H9 (cell line): ENCODE data around the gene POLR1D. TPM values are rescaled to one million over a fixed set of nuclear protein-coding genes. Genes with fewer than 3 reads are reported as not detected.

ENCODE experiments used
- DNase-seq: peaks from one replicate; pipeline ENCODE4 v3.0.0-alpha.2; 2017
- H2AFZ ChIP-seq: one replicate; pipeline ENCODE4 v1.6.1; 2013; ENCODE audit warnings: mild to moderate bottlenecking, low read length, control low read depth, moderate library complexity
- H2AK5ac ChIP-seq: 2 replicates; pipeline ENCODE4 v1.6.1; 2013; ENCODE audit warnings: low read length, control low read depth, mixed read lengths; ENCODE audit not compliant: insufficient read length
- H2BK120ac ChIP-seq: one replicate; pipeline ENCODE4 v1.6.1; 2013; ENCODE audit warnings: low read depth, mild to moderate bottlenecking, low read length, control low read depth, inconsistent platforms; ENCODE audit not compliant: poor library complexity, severe bottlenecking
- H2BK12ac ChIP-seq: 2 replicates; pipeline ENCODE4 v1.6.1; 2013; ENCODE audit warnings: low read length, control low read depth, mixed read lengths, low read depth; ENCODE audit not compliant: insufficient read length
- H2BK15ac ChIP-seq: 2 replicates; pipeline ENCODE4 v1.6.1; 2013; ENCODE audit warnings: low read depth, low read length, control low read depth
- H2BK20ac ChIP-seq: one replicate; pipeline ENCODE4 v1.6.1; 2013; ENCODE audit warnings: low read depth, mild to moderate bottlenecking, low read length, control low read depth, inconsistent platforms; ENCODE audit not compliant: poor library complexity, severe bottlenecking
- H2BK5ac ChIP-seq: 2 replicates; pipeline ENCODE4 v1.6.1; 2013; ENCODE audit warnings: low read length, control low read depth, mixed read lengths; ENCODE audit not compliant: insufficient read length
- H3K14ac ChIP-seq: 2 replicates; pipeline ENCODE4 v1.6.1; 2013; ENCODE audit warnings: low read length, control low read depth; ENCODE audit not compliant: insufficient read depth
- H3K18ac ChIP-seq: 2 replicates; pipeline ENCODE4 v1.6.1; 2013; ENCODE audit warnings: low read depth, mild to moderate bottlenecking, mixed read lengths, low read length, control low read depth; ENCODE audit not compliant: insufficient read length
- H3K23ac ChIP-seq: 2 replicates; pipeline ENCODE4 v1.6.1; 2013; ENCODE audit warnings: low read length, control low read depth, mixed read lengths, low read depth; ENCODE audit not compliant: insufficient read length
- H3K23me2 ChIP-seq: 2 replicates; pipeline ENCODE4 v1.6.1; 2013; ENCODE audit warnings: low read depth, mild to moderate bottlenecking, mixed read lengths, low read length, control low read depth; ENCODE audit not compliant: insufficient read length, poor library complexity, severe bottlenecking
- H3K27ac ChIP-seq: 2 replicates; pipeline ENCODE4 v1.5.1; 2013; ENCODE audit warnings: low read length, control low read depth, mixed read lengths, low read depth; ENCODE audit not compliant: insufficient read length
- H3K27me3 ChIP-seq: 2 replicates; pipeline ENCODE4 v1.6.1; 2013; ENCODE audit warnings: low read length, control low read depth, inconsistent platforms; ENCODE audit not compliant: insufficient read depth
- H3K4ac ChIP-seq: 2 replicates; pipeline ENCODE4 v1.6.1; 2013; ENCODE audit warnings: low read depth, mild to moderate bottlenecking, control low read depth, inconsistent platforms, low read length, moderate library complexity
- H3K4me1 ChIP-seq: 2 replicates; pipeline ENCODE4 v1.6.1; 2013; ENCODE audit warnings: low read length, control low read depth, inconsistent platforms; ENCODE audit not compliant: insufficient read depth
- H3K4me2 ChIP-seq: 2 replicates; pipeline ENCODE4 v1.6.1; 2013; ENCODE audit warnings: low read length, control low read depth, mixed read lengths; ENCODE audit not compliant: insufficient read length, insufficient read depth
- H3K56ac ChIP-seq: 2 replicates; pipeline ENCODE4 v1.6.1; 2013; ENCODE audit warnings: low read depth, mild to moderate bottlenecking, mixed read lengths, low read length, control low read depth; ENCODE audit not compliant: insufficient read length
- H3K79me1 ChIP-seq: 2 replicates; pipeline ENCODE4 v1.6.1; 2013; ENCODE audit warnings: low read depth, mild to moderate bottlenecking, moderate library complexity, low read length, control low read depth, inconsistent platforms; ENCODE audit not compliant: insufficient read depth, poor library complexity, severe bottlenecking
- H3K79me2 ChIP-seq: 2 replicates; pipeline ENCODE4 v1.6.1; 2013; ENCODE audit warnings: low read length, control low read depth, inconsistent platforms; ENCODE audit not compliant: insufficient read depth
- H3K9ac ChIP-seq: 2 replicates; pipeline ENCODE4 v1.6.1; 2013; ENCODE audit warnings: low read length, control low read depth, mixed read lengths; ENCODE audit not compliant: insufficient read length; ENCODE audit errors: extremely low read depth
- H3K9me3 ChIP-seq: one replicate; pipeline ENCODE4 v1.6.1; 2013; ENCODE audit warnings: low read depth, low read length, inconsistent platforms; ENCODE audit not compliant: control insufficient read depth
- H3T11ph ChIP-seq: one replicate; pipeline ENCODE4 v1.6.1; 2013; ENCODE audit warnings: mild to moderate bottlenecking, low read length, control low read depth, inconsistent platforms
- H4K20me1 ChIP-seq: one replicate; pipeline ENCODE4 v1.6.1; 2013; ENCODE audit not compliant: control insufficient read depth, insufficient read length, insufficient read depth
- H4K5ac ChIP-seq: 2 replicates; pipeline ENCODE4 v1.6.1; 2013; ENCODE audit warnings: low read depth, mild to moderate bottlenecking, mixed read lengths, low read length, control low read depth; ENCODE audit not compliant: insufficient read length
- H4K8ac ChIP-seq: replicated peaks from 2 replicates; pipeline ENCODE4 v1.6.1; 2013; ENCODE audit warnings: low read length, control low read depth, mixed read lengths, low read depth; ENCODE audit not compliant: insufficient read length
- H4K91ac ChIP-seq: 2 replicates; pipeline ENCODE4 v1.6.1; 2013; ENCODE audit warnings: low read depth, mild to moderate bottlenecking, moderate library complexity, mixed read lengths, low read length, control low read depth; ENCODE audit not compliant: insufficient read length
- H3K27ac Mint-ChIP-seq, 3 experiments: 2 replicates in 2 of 3; 3 replicates in 1 of 3; pipeline ENCODE4 v1.8.0; 2020 to 2021; ENCODE audit warnings: mixed read lengths in 3 of 3, mild to moderate bottlenecking in 1 of 3, moderate library complexity in 1 of 3
- H3K27me3 Mint-ChIP-seq: 2 replicates; pipeline ENCODE4 v1.8.0; 2021; ENCODE audit warnings: low read depth, mild to moderate bottlenecking, moderate library complexity, mixed read lengths
- H3K36me3 Mint-ChIP-seq, 3 experiments: 2 replicates in 2 of 3; 3 replicates in 1 of 3; pipeline ENCODE4 v1.8.0; 2020 to 2021; ENCODE audit warnings: low read depth in 3 of 3, mixed read lengths in 3 of 3; ENCODE audit not compliant: insufficient read depth in 1 of 3
- H3K4me1 Mint-ChIP-seq, 2 experiments: 2 replicates each; pipeline ENCODE4 v1.8.0; 2020; ENCODE audit warnings: mixed read lengths in 2 of 2
- H3K4me3 Mint-ChIP-seq, 2 experiments: 2 replicates in 1 of 2; 3 replicates in 1 of 2; pipeline ENCODE4 v1.8.0; 2020 to 2021; ENCODE audit warnings: mild to moderate bottlenecking in 2 of 2, mixed read lengths in 2 of 2, moderate library complexity in 1 of 2
- H3K9me3 Mint-ChIP-seq, 2 experiments: 2 replicates in 1 of 2; 3 replicates in 1 of 2; pipeline ENCODE4 v1.8.0; 2020; ENCODE audit warnings: mild to moderate bottlenecking in 2 of 2, mixed read lengths in 2 of 2, moderate library complexity in 1 of 2
- CTCF ChIP-seq: fragments of 200-600 bp; sonication (generic); conservative IDR thresholded peaks from 3 replicates; pipeline ENCODE4 v1.8.0; 2021; ENCODE audit warnings: antibody characterized with exemption, mild to moderate bottlenecking
- WGBS: extraction: QIAGEN DNeasy Blood & Tissue Kit; methylation state at CpG from one replicate; pipeline ENCODE4 v1.1.7; 2013; ENCODE audit warnings: missing lambda C conversion rate, low lambda C conversion rate, mixed read lengths; ENCODE audit not compliant: insufficient read length; ENCODE audit errors: extremely low coverage; 5-methylcytosine and 5-hydroxymethylcytosine counted together
- total RNA-seq: library from RNA; stranded (reverse); gene quantifications from 2 replicates; pipeline ENCODE4 v1.2.1, GENCODE V29; 2021

The POLR1D gene
- total RNA-seq, 1 experiment from 2014 or later: 167 TPM

DNA sequence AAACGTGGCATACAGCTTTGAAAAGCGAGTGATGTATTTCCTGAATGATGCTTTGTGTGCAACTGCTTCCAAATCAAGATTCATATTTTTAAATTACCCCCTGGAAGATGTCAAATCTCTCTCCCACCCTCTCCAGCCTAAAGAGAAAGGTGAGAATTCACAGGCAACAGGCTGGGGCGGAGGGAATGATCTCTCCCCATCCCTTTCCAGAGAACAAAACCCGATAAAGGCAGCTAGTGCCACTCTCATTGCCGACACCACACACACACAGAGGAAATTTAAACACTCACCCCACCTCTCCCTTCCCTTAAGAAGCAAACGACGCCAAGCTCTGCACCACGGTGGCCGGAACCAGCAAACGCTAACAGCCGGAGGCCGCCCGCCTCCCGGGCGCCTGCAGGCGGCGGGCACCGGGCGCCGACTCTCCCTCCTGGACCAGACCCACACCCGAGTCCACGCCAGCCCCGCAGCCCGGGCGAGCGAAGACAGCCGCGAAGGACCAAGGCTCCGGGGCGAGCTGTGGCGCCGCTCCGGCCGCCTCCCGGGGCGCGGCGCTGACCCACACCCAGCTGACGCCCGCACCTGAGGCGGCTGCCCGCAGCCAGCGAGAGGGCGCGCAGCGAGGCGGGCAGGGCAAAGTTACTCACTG, 1.8 kb upstream of the POLR1D start:
- H3K23ac ChIP-seq: no peak overlapping the region
- H2BK120ac ChIP-seq: no peak overlapping the region
- Mint-ChIP-seq H3K9me3 (peaks cover 0 to 1% of the 10 kb centered on the region in 2 experiments; a peak in 1 of 5 replicates), H3K27ac (peak overlapping the region; percentile 79 to 95 (median 89); a peak in 5 of 7 replicates), H3K27me3 (no peaks in the 10 kb centered on the region; the same call in 1 of the 2 replicates), H3K4me3 (peak overlapping the region; percentile 91 to 100), H3K4me1 (peaks cover 41 to 48% of the 10 kb centered on the region in 2 experiments), H3K36me3 (peaks cover 20 to 25% (median 25%) of the 10 kb centered on the region in 3 experiments)
- peaks cover 9% of the 10 kb centered on the region; the same call in 1 of the 2 replicates for H3K4me1 ChIP-seq
- no peak for DNase-seq
- H2AK5ac ChIP-seq: no peak overlapping the region
- H4K5ac ChIP-seq: no peak overlapping the region
- peaks cover 15% of the 10 kb centered on the region for H3K23me2 ChIP-seq
- H4K20me1 ChIP-seq: no peaks in the 10 kb centered on the region
- H3K9me3 ChIP-seq: no peaks in the 10 kb centered on the region
- no peak overlapping the region for H2BK20ac ChIP-seq
- H3K79me2 ChIP-seq: peaks cover 29% of the 10 kb centered on the region; the same call in 1 of the 2 replicates
- H3K4ac ChIP-seq: no peak overlapping the region
- no peak overlapping the region for H4K91ac ChIP-seq
- no peak overlapping the region for H2BK15ac ChIP-seq
- H4K8ac ChIP-seq: no peak overlapping the region
- H2BK12ac ChIP-seq: no peak overlapping the region
- no peak overlapping the region for H3T11ph ChIP-seq
- H3K27ac ChIP-seq: no peak overlapping the region
- H3K27me3 ChIP-seq: no peaks in the 10 kb centered on the region
- H2AFZ ChIP-seq: no peak overlapping the region
- H3K18ac ChIP-seq: no peak overlapping the region
- peaks cover 6% of the 10 kb centered on the region for H3K79me1 ChIP-seq
- H3K56ac ChIP-seq: no peak overlapping the region
- H3K14ac ChIP-seq: peak overlapping the region; percentile 31; the same call in 1 of the 2 replicates
- peak overlapping the region; percentile 80 for H3K4me2 ChIP-seq
- no peak overlapping the region for H2BK5ac ChIP-seq
- H3K9ac ChIP-seq: peak overlapping the region; percentile 66
- no CpG with 5 or more reads among the region's 47 CpGs for WGBS
- peak; percentile 33; the same call in 2 of the 3 replicates for TF ChIP-seq CTCF
